ENCODE measurements around the gene PTPN4.

DNA sequence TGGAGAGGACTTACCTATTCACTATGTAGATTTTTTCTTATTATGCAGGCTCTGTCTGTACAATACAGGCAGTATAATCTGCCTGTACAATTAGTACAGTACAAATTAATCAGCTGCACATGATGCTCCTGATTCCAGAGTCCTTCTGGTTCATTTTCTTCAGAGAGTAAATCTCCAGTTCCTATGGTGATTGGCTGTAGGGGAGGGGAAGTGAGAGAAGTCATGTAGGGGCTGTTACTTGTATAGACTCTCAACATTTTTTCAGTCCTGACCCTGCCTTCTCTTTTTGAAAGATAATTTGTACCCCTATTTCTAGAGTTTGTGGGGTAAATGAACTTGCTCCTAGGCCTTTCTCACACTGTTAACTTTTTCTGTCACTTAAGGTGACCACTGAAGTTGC, 54.5 kb downstream of the PTPN4 start:
- no peak for TF ChIP-seq POLR2A (IDR thresholded peaks at IDR 0.05)
- TF ChIP-seq, protein P1, sequence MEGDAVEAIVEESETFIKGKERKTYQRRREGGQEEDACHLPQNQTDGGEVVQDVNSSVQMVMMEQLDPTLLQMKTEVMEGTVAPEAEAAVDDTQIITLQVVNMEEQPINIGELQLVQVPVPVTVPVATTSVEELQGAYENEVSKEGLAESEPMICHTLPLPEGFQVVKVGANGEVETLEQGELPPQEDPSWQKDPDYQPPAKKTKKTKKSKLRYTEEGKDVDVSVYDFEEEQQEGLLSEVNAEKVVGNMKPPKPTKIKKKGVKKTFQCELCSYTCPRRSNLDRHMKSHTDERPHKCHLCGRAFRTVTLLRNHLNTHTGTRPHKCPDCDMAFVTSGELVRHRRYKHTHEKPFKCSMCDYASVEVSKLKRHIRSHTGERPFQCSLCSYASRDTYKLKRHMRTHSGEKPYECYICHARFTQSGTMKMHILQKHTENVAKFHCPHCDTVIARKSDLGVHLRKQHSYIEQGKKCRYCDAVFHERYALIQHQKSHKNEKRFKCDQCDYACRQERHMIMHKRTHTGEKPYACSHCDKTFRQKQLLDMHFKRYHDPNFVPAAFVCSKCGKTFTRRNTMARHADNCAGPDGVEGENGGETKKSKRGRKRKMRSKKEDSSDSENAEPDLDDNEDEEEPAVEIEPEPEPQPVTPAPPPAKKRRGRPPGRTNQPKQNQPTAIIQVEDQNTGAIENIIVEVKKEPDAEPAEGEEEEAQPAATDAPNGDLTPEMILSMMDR (IDR thresholded peaks at IDR 0.05) = no peak
- no peak for TF ChIP-seq POLR2AphosphoS5 (IDR thresholded peaks at IDR 0.05)
